GM19397 (cell line): Measurements from ENCODE around the gene RBBP8NL.

Experiments
- ATAC-seq: cut with Tn5 transposase; IDR thresholded peaks from one replicate; pipeline ENCODE4 v1.9.1; 2021; ENCODE audit warnings: mild to moderate bottlenecking, moderate library complexity; ENCODE audit not compliant: unreplicated experiment

RBBP8NL gene

DNA sequence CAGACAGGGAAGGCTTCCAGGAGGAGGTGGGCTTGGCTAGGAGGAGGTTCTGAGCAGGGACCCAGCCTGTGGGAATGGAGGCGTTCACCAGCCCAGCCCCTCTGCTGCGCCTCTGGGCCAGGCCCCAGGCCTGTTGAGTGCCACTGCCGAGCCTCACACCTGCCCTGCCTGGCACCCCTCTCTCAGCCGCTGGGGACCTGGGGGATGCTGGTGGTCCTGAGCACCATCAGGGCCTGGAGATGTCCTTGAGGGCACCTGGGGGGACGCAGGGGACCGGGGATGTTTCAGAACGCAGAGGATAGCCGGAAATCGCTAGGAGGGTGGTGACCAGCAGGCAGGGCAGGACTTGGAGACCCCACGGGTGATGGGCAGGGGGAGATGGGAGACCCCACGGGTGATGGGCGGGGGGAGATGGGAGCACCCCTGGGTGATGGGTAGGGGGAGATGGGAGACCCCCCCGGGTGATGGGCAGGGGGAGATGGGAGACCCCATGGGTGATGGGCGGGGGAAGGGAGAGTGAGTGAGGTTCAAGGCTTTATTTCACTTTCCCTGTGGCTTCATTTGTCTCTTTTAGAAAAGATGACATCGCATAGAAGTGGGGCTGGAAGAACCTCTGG lies 35.7 kb upstream of the RBBP8NL start:
- ATAC-seq = no peak

DNA sequence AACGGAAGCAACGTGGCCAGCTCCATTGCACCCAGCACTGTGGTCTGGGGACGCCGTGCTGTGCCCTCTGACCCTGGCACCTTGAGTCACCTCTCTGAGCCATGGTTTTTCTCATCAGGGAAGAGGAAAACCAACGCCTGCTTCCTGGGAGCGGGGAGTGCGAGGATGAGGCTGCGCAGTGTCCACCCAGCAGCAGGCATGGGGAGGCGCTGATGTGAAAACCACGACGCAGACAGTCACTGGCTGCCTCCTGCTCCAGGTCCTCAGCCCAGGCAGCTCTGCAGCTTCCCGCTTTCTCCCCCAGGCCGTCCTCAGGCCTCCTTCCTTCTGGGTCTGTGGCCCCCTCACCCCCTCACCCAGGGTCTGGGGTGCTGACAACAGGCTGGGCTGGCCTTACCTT lies 34.5 kb upstream of the RBBP8NL start:
- no peak for ATAC-seq

DNA sequence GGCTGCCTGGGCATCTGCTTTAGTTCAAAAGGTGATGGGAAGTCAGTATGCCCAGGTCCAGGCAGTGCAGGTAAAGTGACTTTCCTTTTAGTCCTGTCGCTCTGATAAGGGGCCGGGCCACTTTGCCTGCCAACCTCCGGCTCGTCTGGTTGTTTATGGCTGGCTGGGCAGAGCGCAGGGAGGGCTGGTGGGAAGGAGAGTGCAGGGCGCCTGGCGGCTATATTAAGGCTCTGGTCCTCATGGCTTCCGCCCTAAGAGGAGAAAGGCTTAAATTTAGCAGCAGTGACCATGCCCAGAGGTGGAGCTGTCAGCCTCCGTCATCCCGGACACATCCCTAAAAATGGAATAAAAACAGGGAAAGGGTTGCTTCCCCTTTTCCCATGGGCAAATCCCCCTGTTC lies 33.8 kb upstream of the RBBP8NL start:
- no peak for ATAC-seq

DNA sequence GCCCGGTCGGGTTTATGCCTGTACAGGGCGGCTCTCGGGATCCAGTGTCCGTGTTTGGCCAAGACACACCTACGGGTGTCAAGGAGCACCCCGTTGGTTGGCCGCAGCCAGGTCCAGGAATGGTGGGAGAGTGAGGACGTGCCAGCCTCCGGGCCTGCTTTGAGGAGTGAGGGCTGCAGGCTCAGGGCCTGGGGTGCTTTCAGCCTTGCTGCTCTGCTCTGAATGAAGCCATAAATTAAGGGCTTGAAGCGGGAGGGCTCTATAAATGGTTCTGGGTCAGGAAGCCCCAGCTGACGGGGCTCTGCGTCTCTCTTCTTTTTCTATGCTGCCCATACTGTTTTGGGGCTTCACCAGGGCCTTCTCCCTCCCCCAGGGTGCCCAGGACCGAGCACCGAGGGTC lies 33.3 kb upstream of the RBBP8NL start:
- ATAC-seq = no peak

DNA sequence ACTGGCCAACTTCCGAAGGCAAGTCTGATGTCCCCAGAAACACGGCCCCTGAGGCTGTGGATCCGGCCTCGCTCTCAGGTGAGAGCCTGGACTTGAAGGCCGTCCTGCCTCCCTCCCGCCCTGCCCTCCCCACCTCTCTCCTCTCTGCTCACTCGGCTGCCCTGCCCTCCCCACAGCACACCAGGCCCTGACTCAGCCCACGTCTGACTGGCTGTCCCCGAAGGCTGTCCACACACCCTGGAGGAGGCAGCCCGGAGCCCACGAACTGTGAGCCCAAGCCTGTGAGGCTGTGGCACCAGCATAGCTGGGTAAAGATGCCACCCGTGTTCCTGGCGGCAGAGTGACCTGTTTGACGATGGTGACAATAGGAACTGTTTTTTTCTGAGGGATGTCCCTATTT lies 32.1 kb upstream of the RBBP8NL start:
- no peak for ATAC-seq

DNA sequence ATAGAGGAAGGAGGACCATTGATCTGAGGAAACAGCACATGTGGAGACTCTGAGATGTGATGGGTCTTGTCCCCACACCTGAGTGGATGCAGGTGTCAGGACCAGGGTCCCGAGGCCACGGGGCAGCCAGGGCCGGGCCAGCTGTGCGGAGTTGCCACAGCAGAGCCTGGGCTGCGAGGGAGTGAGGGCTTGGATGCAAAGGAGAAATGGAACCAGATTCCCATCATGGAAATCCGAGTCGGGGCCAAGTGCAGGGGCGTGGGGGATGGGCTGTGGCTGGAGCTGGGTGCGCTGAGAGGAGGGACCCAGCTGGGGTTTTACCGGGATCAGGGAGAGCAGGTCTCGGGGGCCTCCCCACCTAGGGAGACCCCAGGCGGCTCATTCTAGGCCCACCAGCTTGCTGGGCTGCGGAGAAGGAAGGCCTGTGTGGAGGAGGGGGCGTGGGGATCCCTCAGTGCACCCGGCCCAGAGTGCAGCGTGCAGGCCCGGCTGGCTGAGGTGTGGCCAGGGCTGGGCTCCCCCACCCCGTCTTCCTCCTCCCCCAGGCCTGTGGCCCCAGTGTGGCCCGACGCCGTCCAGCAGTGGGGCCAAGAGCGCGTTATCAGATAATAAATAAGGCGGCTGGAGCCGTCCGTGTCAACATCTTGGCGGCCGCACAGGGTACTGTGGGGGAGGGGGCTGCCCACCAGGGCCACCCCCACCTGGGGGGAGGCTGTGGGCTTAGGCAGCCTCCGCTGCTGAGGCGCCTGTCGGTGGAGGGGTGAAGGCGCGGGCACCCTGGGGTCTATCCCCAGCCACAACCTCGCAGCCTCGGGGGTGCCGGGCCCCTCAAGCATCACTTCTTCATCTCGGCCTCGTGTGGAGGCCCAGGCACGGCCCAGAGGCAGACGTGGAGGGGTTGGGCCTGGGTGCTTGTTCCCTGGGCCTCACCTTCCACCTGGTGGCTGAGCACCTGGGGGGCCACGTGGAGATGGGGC lies 31.2 kb upstream of the RBBP8NL start:
- no peak for ATAC-seq

DNA sequence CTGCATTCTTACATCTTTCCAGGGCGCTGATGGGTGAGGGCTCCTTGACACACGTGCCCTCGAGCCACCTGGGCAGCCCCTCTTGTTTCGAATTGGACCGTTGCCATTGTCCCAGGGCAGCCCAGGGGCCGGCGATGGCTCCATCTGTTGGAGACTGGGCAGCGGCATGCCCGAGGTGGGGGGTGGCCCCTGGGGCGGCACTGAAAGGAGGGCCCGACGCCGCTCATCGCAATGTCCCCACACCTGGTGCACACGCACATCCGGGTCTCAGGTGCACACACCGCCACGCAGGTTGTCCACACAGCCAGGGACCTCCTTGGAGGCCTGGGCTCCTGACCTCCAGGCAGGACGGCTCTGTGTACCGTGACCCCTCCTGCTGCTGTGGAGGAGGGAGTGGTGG lies 30.5 kb upstream of the RBBP8NL start:
- ATAC-seq = no peak

DNA sequence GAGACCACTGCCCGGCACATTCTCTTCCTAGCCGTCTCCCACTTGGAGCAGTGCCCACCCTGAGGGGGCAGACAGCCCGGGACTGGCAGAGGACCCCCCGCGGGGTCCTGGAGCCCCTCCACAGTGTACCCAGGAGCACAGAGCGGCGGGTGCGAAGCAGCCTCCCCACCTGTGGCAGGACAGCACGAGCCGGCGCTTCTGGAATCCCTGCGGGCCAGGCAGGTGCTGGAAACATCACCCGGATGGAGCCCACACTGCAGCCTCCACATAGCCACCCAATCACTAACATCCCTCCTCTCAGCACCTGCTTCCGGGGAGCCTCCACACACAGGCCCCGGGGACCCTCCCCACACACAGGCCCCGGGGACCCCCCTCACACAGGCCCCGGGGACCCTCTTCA lies 29.8 kb upstream of the RBBP8NL start:
- no peak for ATAC-seq

DNA sequence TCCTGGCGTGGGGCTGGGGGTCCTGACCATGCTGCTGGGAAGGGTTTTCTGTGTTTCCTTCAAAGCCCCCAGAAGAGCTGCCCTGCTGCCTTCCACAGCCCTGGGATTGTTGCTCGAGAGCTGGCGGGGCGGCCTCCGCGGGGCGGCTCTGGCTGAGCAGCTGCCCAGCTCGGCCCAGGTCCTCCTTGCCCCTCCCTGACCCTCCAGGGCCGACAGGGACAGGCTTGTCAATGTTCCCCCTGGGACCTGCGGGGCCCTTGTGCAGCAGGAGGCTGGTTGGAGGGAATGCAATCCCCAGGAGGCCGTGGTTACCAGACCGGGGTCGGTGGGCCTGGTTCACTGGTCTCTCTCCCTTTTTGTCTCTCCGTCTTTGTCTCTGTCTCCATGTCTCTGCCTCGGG lies 28.6 kb upstream of the RBBP8NL start:
- ATAC-seq = no peak

DNA sequence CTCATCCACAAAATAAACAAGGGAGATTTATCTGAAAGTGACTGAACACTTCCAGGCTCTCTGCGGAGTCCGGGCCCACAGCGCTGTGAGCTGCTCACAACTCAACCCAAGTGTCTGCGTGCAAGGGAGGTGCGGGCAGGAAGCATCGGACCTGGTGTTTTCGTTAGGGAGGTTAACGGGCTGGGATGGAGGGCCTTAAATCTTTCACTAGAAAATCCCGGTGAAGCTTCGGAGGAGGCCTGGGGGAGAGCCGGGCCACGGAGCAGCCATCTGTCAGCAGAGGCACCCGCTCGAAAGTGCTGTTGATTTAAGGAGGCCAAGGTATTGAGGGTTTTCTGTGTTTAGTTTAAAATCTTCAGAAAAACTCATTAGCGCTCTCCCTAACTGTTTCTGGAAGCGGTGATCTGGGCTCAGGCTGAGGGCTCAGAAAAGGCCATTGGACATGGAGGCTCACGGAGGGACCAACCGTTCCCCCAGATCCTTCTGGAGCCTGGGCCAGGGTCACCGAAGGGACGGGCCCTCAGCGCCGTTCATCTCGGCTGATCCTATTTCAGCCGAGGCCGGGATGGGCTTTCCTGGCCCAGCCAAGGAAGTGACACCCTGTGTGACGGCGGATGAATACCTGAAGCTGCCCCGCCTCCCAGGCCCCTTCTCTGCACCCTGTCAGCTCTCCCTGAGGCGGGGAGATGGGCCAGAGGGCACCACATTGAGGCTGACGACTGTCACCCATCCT lies 27.7 kb upstream of the RBBP8NL start:
- ATAC-seq = no peak

DNA sequence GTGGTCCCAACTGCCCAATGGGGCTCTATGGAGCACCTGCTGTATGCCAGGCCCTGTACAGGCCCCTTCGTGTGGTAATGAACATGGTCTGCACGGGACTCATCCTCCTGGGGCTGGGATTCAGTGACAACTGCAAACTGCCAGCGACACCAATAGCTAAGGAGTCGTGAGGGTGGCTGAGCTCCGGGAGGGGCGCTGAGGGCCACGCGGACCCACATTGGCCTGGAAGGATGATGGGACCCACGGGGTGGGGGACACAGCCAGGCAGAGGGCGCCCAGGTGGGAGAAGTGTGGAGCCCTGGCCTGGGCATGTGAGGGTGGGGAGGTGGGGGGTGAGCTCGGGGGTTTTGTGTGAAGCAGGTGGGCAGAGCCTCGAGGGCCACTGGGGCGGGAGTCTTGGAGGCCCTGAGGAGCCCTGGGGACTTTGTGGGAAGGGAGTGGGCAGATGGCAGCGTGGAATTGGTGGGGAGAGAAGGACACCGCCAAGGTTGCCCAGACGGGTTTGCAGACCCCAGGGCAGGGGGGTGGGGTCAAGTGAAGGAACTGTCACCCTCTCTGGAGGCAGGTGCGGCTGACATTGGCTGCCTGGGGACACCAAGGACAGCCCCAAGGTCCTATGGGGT lies 26.0 kb upstream of the RBBP8NL start:
- ATAC-seq = no peak

DNA sequence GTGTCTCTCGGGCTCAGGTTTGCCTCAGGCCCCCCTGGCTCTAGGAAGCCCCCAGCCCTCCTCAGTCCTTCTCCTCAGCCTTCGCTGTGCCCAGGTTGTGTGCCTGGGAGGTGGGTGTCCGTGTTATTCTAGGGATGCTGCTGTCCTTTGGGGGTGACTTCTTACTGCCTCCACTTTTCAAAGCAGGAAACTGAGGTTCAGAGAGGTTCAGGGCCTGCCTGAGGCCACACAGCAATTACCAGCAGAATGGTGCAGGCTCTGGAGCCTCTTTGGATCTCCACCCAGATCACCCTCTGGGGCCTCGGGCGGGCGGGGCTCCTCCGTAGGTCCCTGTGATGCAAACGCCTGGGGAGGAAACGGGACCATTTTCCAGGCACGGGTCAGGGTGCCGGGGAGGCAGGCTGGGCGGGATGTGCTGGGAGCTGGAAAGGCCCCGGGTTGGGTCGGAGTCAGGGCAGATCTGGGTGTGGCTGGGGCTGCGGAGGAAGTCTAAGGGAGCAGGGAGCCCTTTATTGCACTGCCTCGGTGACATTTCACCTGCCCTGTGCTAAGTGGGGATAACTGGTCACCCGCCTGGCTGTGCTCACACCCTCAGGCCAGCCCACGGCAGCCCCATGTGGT lies 25.2 kb upstream of the RBBP8NL start:
- ATAC-seq = no peak

DNA sequence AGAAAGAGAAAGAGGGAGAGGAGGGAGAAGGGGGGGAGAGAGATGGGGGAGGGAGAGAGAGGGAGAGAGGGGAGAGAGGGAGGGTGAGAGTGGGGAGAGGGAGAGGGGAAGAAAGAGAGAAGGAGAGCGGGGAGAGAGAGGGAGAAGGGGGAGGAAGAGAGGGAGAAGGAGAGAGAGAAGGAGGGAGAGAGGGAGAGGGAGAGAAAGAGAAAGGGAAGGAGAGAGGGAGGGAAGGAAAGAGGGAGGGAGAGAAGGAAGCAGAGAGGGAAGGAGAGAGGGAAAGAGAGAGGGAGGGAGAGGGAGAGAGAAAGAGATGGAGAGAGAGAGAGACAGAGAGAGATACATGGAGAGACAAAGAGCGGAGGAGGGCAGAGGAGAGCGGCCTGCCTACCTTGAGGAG lies 24.6 kb upstream of the RBBP8NL start:
- ATAC-seq = no peak

DNA sequence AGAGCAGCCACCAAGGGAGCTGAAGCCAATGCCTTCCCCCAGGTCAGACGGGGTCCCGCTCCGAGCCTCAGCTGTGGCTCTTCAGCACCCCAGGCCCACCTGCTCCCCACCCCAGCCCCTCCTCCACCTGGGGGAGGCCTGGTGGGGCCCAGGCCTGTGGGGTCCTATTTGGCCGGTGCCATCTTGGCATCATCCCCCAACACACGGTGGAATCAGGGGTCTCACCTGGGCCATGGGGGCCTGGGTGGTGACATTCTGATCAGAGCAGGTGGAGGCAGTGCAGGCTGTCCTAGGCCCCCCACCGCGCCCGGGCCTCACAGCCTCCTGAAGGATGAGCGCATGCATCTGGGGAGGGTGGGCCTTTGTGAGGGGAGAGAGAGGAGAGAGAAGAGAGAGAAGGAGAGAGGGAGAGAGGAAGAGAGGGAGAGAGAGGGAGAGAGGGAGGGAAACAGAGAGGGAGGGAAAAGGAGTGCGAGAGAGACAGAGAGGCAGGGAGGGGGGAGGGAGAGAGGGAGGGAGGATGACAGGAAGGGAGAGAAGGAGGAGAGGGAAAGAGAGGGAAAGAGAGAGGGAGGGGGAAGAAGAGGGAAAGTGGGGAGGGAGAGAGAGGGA lies 23.9 kb upstream of the RBBP8NL start:
- ATAC-seq = no peak

DNA sequence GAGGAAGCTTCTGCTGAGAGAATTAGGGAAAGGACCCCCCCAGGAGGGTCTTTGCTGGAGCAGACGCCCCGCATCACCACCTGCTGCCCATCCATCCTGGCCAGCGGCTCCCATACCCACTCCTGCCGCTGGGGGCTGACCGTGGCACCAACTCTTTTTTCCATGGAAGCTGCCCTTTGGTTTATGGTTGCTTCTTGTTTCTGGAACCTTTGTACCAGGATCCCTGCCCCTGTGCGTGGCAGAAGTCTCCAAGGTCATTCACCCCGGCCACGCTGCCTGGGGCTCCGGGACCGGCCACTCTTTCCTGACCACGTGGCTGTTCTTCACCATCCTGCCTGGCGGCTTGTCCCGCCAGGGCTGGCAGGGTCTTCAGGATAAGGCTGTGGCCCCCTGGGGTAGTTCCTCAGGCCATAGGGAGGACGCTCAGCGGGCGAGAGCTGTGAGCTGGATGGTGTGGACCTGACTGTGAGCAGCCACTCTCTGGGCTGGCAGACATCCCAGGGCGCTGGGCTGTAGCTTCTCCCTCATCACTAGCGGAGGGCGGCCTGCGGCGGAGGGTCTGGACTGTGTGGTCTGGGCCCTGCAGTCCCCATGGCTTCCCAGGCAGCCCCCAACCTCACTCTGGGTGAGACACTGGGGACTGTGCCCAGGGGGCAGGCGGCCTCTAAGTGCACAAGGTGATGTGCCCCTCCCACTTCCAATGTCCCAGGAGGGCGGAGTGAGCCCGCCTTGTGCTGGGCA lies 22.8 kb upstream of the RBBP8NL start:
- ATAC-seq = no peak

DNA sequence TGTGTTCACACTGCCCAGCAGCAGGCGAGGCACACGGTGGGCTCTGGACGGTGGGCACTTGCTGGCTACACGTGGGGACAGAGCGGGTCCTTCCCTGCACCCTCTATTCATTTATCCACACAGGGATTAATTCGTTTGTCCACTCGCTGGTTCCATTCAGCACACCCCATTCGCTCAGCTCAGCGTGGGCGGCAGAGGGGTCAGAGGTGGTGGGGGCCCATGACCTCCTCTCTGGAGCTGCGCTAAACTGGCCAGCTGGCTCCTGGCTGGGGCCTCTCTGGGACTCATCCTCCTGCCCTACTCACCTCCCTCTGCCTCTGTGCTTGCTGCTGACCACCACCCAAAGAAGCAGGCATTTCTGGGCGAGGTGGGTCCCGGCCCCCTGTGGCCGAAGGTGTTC lies 21.4 kb upstream of the RBBP8NL start:
- no peak for ATAC-seq

DNA sequence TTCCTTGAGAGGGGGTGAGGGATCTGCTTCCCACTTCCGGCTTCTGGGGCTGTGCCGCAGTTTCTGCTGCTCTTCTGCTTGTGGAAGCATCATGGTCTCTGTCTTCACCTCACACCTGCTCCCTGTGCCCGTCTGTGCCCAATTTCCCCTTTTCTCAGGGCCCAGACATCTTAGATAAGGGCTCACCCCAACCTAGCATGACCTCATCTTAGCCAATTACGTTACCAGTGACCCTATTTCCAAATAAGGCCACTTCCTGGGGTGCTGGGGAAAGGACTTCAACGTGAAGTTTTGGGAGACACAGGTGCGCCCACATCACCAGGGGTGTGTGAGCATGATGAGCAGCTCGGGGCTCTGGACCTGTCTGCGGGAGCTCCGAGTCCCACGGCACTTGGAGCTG lies 20.7 kb upstream of the RBBP8NL start:
- no peak for ATAC-seq

DNA sequence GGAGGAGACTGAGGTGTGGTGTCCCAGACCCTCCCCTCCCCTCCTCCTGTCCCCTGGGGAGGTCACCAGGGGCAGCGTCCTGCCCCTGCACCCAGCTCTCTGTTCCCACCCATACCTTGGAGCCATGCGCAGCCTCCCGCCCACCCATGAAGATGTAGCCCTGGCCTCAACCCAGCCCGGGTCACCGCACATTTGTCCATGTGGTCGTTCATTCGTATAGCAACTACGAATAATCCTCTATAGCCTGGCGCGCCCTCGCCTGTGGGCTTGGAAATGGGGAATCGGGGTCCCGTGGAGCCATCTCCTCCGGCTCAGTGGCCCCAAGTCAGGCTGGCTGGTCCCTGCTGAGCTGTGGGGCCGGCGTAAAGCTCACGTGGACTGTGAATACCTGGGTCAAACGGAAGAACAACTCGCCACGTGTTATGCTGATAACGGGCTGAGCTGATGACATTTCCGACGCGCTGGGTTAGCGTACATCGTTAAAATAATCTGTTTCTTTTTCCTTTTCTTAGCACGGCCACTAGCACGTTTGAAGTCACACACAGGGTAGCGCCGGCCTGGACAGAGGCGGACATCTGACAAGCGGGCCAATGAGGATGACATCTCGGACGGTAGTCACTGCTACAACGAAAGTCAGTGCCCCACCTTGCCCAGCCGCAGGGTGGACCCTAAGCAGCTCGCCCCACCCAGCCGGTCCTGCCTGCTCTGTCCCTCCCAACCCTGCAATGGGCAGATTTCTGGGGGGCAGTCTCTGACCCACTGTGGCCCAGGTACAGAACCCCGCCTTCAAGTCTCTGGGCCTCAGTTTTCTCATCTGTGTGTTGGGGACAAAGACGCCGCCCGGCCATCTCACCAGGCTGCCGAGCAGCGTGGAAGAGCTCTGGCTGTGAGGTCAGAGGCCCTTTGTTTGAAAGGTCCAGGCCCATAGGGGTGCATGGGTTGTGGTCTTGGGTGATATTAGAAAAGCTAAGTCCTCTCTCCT lies 19.8 kb upstream of the RBBP8NL start:
- no peak for ATAC-seq

DNA sequence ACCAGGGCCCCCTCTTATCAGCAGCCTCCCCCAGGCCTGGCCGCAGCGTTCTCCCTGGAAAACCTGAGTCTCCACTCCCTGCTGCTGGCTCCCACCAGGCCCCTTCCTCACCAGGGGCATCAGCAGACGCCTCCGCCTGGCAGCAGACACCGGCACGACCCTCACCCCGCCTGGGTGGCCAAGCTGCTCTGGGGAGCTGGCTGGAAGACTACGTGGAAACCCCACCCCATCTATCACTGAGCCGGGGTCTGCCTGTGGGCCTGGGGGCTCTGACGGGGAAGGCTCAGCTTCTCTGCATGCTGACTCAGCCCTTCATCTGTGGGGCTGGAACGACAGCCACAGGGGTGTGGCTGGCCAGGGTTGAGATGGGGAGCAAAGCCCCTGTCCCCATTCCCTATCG lies 19.1 kb upstream of the RBBP8NL start:
- ATAC-seq = no peak
